ENCODE data around the gene FAM168A.

FAM168A gene

GRCh38 chr11:73518195-73518594 lies 79.7 kb downstream of the FAM168A start:
- no peak for DNase-seq

DNA sequence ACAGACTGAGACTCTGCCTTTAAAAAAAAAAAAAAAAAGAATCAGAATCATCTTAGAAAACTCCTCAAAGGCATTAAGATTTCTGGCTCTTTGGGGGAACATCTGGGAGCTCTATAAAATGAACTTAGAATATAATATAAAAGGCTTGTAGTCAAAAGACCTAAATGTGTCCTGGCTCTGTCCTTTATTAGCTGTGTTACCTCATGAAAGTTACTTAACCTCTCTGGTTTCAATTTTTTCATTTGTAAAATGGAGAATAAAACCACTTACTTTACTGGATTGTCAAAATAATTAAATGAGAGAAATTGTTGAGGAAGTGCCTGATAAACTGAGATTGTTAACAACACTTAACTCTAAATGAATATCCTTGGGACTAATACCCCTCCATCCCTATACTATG lies 81.8 kb downstream of the FAM168A start:
- no peak for DNase-seq

- no peak for DNase-seq
These were observed 84.2 kb downstream of the FAM168A start for GRCh38 chr11:73513707-73514106.

DNA sequence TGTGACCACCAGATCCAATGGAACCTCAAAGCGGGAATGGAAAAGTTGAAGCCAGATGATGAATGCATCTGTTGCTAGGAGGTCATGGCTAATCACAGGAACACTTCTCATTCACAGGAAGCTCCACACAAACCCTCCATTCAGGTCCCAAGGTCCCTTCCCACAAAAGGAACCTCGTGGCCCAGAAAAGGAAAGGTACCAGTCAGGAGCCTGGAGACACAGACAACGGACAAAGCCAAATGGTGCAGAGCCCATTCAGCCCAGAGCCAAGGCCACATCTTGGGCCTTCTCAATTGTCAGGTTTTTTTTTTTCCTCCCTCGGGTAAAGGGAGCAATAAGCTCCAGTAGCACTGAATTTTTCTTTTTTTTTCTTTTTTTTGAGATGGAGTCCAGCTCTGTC lies 87.0 kb downstream of the FAM168A start:
- no peak for DNase-seq

- DNase-seq = no peak
These were observed 87.8 kb downstream of the FAM168A start for GRCh38 chr11:73510106-73510505.

- no peak for DNase-seq
These were observed 88.7 kb downstream of the FAM168A start for GRCh38 chr11:73509188-73509587.

DNA sequence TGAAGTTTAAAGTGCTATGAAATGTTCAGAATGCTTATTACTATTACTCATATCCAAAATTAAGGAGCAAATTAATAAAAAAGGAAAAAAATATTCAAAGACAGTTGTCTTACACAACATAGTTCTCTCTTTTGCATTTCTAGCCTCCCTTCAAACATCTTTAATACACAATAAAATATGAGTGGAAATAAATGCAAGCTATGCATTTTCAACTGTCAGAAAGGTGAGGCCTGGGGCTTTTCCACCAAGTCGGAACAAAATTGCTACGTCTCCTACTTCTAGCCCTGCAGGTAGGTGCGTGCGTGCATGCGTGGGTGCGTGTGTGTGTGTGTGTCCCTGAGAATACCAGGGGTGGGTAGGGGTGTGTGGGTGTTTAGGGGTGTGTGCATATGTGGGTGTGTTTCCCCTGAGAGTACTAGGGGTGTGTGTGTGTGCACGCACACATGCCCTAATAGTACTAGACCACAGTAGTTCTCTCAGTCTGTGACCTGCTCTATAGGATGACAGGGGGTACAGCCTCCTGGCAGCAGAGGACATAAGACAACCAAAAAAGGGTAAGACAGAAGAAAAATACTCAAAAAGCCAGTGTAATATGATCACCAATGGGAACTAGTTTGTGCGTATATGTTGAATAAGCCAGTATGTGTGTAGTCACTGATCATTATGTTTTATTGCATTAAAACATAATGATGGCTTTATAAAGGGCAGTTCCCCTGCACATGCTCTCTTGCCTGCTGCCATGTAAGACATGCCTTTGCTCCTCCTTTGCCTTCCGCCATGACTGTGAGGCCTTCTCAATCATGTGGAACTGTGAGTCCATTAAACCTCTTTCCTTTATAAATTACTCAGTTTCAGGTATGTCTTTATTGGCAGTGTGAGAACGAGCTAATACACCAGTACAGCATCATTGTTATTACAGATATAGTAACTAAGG lies 89.4 kb downstream of the FAM168A start:
- no peak for DNase-seq

GRCh38 chr11:73507086-73507485 lies 90.8 kb downstream of the FAM168A start:
- no peak for DNase-seq

DNA sequence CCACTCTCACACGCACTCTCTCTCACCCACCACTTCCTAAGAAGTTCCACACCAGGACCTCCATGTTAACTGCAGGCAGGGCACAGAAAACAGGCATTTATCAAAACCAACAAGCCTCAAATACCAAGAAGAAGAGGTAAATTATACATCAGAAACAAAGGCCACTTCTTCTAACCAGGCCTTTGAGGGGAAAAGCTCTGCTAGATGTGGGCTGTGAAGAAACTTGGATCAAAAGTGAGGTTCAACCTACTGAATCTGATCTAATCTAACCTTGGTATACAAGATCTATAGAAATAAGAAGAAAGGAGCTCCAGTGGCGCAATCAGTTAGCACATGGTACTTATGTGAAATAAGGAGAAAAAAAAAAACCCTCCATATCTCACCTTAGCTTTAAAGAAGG lies 91.9 kb downstream of the FAM168A start:
- DNase-seq = no peak

GRCh38 chr11:73498343-73498742 lies 99.6 kb downstream of the FAM168A start:
- DNase-seq = no peak

DNA sequence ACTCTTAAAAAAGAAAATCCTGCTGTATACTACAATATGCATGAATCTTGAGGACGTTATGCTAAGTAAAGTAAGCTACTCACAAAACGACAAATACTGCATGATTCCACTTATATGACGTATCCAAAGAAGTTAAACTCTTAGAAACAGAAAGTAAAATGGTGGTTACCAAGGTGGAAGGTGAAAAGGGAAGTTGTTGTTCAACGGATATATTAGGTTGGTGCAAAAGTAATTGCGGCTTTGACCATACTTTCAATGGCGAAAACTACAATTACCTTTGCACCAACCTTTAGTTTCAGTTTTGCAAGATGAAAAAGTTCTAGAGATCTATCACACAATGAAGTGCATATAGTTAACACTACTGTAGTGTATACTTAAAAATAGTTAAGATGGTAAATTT lies 101.8 kb downstream of the FAM168A start:
- DNase-seq = no peak

- peak; percentile 12 to 62 for DNase-seq
These were observed 102.2 kb downstream of the FAM168A start for GRCh38 chr11:73495731-73496130.

DNA sequence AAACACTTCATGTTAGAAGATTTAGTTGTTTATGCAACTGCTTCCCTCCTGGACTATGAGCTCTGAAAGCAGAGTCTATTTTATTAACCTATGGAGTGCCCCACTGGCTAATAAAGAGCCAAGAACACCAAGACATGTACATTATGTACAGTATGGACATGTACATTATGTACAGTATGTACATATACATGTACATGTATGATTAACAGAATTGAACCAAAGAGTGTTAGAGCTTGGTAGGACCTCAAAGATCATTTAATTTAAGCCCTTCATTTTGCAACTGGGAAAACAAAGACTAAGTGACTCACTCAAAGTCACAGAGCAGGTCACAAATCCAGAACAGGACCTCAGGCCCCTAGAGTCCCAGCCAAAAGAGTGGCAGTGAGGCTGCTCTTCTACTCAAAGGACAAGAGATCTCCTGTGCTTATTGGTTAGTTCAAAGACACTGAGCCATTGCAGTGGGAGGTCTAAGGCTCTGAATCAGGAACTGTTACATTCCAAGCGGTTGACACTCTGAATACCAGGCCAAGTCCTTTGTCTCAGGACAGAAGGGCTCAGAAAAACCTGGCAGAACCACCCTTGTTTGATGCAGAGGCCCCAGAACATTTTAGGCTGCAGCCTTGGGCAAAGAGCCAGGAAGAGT lies 103.8 kb downstream of the FAM168A start:
- DNase-seq = peak in 1 of 2 donors; percentile 2

GRCh38 chr11:73481626-73482025 lies 116.3 kb downstream of the FAM168A start:
- no peak for DNase-seq

DNA sequence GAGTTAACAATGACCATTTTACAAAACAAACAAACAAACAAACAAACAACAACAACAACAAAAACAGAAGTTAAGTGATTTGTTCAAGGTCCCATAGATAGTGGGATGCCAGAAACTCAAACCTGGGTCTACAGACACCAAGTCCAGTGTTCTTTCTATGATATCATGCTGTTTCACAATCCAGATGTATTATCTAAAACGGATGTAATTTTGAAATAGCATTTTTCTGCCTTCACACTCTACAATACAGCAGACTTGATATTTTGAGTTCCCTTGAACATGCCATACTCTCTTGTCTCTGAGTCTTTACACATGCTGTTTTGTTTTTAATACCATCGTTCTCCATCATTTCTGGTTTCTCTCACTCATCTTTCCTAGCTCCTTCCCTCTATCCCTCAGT lies 117.2 kb downstream of the FAM168A start:
- peak; percentile 6 to 62 for DNase-seq

DNA sequence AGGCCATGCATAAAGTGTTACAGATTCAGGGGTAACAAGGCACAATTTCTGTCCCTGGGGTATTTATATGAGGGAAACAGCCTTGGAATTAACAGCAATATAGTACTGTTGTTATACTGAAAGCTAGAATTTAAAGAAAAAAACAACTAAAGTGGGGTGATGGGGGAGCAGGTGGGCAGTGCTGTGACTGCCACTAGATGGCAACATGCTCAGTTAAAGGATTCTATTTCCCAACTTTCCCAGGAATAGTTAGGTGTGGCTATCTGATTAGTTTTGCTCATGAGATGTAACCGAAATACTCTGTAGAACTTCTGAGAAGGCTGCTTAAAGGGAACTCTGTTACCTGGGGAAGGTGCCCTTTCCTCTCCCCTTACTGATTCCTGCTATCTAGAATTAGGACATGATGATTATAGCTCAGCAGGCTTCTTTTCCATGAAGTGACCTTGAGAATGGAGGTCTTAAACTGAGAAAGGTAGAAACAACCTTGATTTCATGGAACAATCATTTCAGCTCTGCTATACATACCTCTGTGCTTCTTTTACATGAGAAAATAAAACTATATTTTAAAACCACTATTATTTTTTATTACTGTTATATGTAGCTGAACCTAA lies 119.1 kb downstream of the FAM168A start:
- DNase-seq = peak; percentile 25 to 26

DNA sequence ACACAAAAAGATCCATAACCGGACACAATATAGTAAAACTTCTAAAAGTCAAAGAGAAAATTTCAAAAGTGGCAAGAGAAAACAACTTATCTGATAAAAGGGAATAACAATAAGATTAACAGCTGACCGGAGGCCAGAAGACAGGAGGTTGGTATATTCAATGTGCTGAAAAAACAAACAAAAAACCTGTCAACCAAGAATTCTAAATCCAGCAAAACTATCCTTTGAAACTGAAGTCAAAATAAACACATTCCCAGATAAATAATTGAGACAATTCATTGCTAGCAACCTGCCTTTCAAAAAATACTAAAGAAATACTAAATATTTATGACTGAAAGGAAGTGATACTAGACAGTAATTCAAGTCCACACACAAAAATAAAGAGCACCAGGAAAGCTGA lies 120.4 kb downstream of the FAM168A start:
- no peak for DNase-seq

GRCh38 chr11:73475549-73476095 lies 122.3 kb downstream of the FAM168A start:
- DNase-seq = peak in 1 of 2 donors; percentile 24

GRCh38 chr11:73473252-73473651 lies 124.7 kb downstream of the FAM168A start:
- no peak for DNase-seq

GRCh38 chr11:73470036-73470612 lies 127.8 kb downstream of the FAM168A start:
- peak in 1 of 2 donors; percentile 10 for DNase-seq

DNA sequence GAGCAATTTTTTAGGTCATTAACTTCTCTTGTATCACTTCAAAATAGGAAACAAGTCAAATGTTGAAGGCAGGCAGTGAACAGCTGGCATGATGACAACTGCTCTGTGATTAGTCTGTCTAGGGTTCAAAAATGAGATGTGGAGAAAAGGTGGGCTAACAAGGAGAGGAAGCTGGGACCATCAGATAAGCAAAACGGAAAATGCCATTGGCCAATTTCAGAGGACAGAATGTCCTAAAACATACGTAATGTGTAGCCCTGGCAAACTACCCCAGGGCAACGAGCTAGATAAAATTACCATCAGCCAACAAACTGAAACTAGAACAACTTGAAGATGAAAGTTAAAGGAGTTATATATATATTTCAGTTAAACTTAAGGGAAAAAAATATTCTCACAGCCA lies 128.5 kb downstream of the FAM168A start:
- no peak for DNase-seq

DNA sequence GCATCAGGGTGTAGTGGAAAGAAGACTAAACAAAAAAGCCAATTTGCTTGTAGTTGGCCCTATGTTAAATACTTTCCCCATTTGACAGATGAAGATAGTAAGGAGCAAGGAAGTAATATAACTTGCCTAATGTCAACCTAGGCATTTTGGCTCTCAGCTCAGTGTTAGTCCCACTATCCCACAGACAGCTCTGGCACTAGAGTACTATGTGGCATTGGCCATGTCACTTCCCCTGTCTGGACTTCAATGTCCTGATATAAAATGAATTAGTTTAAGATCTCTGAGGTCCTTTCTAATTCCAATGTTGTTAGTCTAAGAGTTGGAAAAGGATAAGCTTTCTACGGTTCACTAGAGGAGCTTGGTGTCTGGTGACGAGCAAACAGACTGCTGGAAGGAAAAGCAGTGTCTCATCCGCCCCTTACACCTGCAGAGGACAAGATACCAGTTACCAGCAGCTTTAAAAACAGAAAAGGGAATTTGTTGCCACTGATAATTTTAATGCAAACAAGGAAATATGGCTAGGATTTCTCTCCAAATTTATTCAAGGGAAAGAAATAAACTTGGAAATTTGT lies 129.2 kb downstream of the FAM168A start:
- DNase-seq = no peak

DNA sequence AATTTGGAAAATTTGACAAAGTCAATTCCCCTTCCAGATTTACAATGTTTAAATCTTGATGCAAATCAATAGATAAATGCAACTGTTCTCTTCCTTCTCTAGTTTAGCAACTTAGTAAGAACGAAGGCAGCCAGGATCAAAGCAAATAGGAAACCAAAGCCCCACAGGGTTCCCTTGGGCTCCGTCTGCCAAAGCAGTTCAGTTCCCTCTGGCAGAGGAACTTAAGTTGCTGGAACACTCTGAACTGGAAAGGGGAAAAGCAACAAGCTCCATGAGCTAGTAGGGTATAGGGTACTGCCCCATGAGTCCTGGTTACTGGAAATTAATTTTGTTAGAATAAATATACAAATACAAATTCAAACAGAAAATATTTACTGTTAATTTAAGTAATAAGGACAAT lies 130.4 kb downstream of the FAM168A start:
- peak; percentile 19 to 37 for DNase-seq
